ENCODE data around the gene MACF1.

- TF ChIP-seq CTCF (IDR thresholded peaks at IDR 0.05) (no peak), POLR2A (IDR thresholded peaks at IDR 0.05) (no peak)
These were observed 190.9 kb downstream of the MACF1 start for GRCh38 chr1:39395357-39395831.

Measured in breast epithelium (tissue), 3 donors.